ENCODE data around the gene CHRM4.

Gene CHRM4

GRCh38 chr11:46346886-46347636 lies 44.5 kb downstream of the CHRM4 start, which contains the start of gene DGKZ:
Gene DGKZ (plus strand): TSS chr11:46347463. CDS start chr11:46347660, 197 bp downstream.
- no peak for FAIRE-seq

DNA sequence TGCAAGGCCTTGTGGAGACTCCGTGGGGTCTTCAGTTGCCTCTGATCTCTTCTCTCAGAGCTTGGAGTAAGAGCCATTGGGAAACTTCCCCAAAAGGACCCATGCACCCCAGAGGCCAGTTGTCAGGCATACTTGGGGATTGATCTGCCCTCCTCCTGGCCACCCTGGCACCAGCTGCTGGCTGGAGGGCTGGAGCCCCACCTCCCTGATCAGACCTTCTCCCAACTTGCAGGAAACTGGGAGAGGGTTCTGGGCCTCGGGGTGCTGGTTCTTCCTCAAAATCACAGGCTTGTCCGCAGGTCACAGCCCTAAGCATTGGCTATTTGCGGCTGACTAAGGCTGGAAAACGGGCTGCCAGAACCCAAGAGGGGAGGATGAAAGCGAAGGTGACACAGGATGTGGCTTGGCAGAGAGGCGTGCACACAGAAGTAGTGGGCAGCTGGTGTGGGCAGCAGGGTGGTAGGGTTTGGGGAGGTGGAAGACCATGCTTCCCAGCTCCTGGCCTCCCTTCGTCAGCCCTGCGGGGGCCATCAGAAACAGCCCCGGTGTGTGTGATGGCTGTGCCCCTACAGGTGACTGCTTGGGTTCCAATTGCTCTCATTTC lies 45.6 kb downstream of the CHRM4 start:
- FAIRE-seq, result no peak

DNA sequence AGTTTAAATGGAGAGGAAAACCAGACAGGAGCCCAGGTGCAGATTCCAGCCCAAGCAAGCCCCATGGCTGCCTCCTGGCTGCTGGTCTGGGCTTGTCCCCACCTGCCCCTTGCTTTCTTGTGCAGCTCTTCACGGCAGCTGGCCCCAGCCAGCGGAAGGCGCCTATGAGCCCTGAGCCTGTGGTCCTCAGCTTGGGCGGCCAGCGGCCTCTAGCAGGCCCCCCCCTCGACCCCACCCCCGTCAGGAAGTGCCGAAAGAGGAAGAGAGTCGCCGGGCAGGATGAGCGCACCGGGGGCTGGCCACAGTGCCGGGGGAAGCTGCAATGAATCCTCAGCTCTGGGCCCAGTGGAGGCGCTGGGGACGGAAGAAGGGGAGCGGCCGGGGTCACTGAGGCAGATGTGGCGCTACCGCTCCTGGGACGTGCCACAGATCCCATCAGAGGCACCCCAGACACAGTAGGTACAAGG lies 46.4 kb downstream of the CHRM4 start:
- FAIRE-seq, result no peak

DNA sequence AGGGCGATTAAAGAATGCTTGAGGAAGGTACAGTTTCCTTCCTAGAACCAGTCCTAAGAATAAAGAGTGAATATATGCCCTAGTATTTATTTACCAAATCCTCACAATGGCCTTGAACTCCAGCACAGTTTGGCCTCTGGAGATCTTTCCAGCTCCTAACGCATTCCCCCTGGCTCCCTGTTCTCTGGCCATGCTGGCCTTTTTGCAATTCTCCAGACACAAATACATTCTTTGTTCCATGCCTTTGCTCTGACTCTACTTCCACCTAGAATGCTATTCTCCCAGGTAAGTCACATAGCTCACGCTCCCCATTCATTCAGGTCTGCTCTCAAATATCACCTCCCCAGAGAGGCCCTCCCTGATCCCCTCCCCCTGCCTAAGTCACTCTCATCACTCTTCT lies 48.1 kb downstream of the CHRM4 start:
- no peak for FAIRE-seq

DNA sequence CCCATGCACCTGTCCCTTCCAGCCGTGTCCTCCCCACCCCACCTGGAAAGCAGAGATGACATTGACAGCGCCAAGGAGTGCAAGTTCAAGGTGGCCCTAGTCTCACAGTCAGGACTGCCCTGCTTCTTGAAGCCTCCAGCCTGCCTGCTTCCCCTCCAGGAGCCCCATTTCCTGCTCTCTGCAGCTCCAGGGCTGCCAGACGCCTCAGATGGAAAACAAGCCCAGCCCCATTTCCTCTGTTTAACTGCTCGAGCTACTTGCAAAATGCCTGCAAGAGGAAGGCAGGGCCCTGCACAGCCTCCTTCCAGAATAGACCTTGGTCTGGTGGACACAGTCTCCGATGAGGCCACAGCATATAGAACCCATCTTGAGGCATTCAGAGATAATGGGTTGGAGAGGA lies 49.3 kb downstream of the CHRM4 start:
- FAIRE-seq, result no peak

- no peak for FAIRE-seq
Observed at GRCh38 chr11:46341454-46341853, 50.1 kb downstream of the CHRM4 start.

DNA sequence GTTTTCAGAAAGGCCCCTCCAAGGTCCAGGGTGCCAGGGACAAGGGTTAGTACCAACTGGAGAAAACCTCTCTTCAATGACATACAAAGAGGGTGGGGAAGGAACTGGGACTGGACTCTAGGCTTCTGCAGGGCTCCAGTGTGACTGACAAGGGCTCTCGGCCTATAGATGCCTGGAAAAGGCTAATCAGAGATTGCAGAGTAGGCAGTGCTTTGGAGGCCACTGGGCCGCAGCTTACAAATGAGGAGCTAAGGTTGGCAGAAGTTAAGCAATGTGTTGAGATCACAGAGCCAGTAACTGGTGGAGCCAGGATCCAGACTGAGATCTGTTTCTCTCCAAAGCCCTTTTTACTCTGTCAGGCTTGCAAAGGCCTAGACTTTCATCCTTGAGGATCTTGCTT lies 51.8 kb downstream of the CHRM4 start:
- FAIRE-seq, result no peak

GRCh38 chr11:46338988-46339666 lies 52.4 kb downstream of the CHRM4 start:
- FAIRE-seq, result no peak

DNA sequence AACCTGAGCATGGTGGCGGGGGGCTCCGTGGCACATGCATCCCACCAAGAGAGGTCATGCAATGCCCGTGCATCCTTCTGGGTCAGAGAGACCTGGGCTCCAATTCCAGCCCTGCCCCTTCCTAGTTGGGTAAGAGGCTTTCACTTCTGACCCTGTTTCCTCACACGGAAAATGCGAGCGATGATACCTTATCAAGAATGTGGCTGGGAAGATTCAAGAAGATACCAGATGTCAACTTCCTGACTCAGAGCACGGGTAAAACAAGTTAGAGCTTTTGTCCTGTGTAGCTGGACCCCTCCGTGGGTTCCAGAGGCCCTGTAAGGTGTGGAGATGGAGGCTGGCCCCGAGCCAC lies 53.0 kb downstream of the CHRM4 start:
- FAIRE-seq, result no peak

DNA sequence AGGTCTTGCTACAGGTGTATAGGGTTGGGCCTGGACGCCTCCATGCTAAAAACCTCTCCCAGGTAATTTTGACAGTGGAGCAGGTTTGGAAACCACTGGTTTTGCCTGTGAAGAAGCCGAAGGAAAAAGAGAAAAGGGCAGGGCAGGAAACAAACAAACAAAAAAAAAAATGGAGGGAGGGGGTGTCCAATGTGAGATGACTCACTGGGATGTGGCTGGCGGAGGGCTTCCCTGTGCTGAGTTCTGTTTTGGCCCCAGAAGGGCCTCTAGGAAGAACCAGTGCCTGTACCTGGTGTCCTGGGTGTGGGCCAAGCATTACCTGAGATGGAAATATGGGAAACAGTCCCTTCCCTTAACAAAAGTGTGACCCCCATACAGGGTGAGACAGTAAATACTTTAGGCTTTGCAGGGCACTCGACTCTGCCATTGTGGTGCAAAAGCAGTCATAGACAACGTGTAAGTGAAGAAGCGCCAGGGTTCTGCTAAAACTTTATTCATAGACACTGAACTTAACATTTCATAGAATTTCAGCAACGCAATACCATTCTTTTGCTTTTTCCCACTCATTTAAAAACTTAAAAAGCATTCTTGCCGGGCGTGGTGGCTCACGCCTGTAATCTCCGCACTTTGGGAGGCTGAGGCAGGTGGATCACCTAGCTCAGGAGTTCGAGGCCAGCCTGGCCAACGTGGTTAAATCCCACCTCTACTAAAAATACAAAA lies 53.8 kb downstream of the CHRM4 start:
- no peak for FAIRE-seq

- no peak for FAIRE-seq
Observed at GRCh38 chr11:46336563-46337180, 54.9 kb downstream of the CHRM4 start.

DNA sequence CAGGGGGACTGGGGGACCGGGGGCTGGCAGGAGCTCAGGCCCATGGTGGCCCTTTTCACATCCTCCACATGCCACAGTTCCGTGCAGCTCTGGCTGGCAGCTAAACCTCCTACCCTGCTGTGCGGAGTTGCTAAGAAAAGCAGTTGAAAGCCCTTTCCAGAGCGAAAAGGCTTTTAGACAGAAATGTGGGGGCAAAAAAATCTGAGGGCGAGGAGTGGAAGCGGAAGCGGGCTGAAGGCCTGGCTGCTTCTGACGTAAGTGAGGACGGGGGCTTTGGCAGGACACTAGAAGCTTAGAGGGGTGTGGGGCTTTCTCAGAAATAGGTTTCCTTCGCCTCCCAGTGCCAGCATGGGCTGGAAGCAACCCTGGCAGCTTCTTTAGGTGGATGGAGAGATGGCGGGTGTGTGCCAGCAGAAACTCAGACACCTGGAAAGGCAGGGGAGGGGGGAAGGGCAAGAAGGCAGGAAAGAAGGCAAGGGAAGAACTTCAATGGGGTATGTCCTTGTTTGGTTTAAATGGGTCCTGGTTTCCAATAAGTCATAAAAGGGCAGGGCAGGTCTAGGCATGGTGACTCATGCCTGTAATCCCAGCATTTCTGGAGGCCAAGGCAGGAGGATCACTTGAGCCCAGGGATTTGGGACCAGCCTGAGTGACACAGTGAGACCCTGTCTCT lies 55.5 kb downstream of the CHRM4 start:
- FAIRE-seq, result no peak

- no peak for FAIRE-seq
Observed at GRCh38 chr11:46335271-46335670, 56.3 kb downstream of the CHRM4 start.

- FAIRE-seq, result no peak
Observed at GRCh38 chr11:46334211-46334610, 57.4 kb downstream of the CHRM4 start.
